Kidney capillary endothelial cell (primary cell): Measurements from ENCODE around the gene GJC2.

Source experiments
- DNase-seq: peaks from one replicate; pipeline ENCODE4 v3.0.0-alpha.2; 2018; ENCODE audit warnings: low spot score

The GJC2 gene

DNA sequence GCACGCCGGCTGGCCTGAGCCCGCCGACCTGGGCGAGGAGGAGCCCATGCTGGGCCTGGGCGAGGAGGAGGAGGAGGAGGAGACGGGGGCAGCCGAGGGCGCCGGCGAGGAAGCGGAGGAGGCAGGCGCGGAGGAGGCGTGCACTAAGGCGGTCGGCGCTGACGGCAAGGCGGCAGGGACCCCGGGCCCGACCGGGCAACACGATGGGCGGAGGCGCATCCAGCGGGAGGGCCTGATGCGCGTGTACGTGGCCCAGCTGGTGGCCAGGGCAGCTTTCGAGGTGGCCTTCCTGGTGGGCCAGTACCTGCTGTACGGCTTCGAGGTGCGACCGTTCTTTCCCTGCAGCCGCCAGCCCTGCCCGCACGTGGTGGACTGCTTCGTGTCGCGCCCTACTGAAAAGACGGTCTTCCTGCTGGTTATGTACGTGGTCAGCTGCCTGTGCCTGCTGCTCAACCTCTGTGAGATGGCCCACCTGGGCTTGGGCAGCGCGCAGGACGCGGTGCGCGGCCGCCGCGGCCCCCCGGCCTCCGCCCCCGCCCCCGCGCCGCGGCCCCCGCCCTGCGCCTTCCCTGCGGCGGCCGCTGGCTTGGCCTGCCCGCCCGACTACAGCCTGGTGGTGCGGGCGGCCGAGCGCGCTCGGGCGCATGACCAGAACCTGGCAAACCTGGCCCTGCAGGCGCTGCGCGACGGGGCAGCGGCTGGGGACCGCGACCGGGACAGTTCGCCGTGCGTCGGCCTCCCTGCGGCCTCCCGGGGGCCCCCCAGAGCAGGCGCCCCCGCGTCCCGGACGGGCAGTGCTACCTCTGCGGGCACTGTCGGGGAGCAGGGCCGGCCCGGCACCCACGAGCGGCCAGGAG lies 8.6 kb downstream of the GJC2 start:
- no peak for DNase-seq

DNA sequence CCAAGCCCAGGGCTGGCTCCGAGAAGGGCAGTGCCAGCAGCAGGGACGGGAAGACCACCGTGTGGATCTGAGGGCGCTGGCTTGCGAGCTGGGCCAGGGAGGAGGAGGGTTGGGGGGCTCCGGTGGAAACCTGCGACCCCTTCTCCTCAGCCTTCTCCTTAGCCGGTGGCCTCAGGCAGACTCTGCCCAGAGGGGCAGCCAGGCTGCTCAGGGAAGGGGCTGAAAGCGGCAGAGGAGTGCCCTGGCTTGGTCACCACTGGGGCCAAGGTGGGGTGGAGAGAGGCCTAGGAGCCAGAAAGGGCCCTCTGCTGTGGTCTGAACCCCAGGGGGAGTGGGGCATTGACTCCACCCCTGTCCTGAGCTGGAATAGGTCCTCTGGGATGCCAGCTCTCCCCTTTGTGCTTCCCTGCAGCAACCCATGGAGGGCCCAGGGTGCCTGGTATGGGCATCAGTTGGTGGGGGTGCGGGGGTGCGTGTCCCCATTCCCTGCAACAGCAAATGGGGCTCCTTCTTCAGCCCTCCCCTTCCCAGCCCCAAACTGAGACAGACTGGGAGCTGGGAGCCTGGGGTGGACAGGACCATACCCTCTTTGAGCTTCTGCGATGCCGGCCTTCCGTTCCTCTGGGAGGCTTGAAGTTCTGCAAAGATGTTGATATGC lies 9.4 kb downstream of the GJC2 start:
- DNase-seq: no peak

GRCh38 chr1:228160201-228160761 lies 10.6 kb downstream of the GJC2 start:
- no peak for DNase-seq

GRCh38 chr1:228161362-228161761 lies 11.6 kb downstream of the GJC2 start:
- DNase-seq: no peak

GRCh38 chr1:228161866-228162265 lies 12.1 kb downstream of the GJC2 start:
- no peak for DNase-seq

- DNase-seq: peak; percentile 61
These were observed 12.7 kb downstream of the GJC2 start for GRCh38 chr1:228162286-228163006.

DNA sequence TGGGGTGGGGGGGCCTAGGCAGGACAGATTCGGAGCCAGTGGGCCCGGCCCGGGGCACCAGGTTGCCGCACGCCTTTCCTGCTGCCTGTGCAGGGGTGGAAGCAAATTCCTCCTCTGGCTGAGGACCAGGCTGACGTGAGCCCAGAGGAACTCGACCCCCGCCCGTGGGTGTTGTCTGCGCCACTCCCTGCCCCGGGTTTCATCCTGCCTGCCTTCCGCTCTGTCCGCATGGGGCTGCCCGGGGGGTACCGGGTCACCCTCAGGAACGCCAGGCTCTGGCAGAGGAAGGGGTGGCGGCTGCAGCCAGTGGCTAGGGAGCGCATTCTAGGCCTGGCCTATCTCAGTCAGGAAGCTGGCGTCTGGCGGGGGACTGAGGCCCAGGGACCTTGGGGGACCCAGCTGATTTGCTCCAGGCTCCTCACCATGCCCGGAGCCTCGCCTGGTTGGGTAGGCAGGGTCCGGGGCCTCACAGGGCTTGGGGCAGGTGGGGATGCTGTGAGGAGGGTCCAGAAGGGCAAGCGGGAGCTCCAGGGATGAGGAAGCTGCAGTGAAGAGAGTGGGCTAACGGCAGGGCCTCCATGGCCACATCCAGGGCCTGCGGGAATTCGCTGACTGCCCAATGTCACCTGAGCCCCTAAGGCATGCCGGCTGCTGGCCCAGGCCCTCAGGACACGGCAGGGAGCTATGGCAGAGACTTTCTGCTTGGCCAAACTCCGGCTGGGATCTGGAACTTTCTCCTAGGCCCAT lies 13.4 kb downstream of the GJC2 start:
- DNase-seq: no peak

- DNase-seq: no peak
These were observed 14.2 kb downstream of the GJC2 start for GRCh38 chr1:228163776-228164519.

DNA sequence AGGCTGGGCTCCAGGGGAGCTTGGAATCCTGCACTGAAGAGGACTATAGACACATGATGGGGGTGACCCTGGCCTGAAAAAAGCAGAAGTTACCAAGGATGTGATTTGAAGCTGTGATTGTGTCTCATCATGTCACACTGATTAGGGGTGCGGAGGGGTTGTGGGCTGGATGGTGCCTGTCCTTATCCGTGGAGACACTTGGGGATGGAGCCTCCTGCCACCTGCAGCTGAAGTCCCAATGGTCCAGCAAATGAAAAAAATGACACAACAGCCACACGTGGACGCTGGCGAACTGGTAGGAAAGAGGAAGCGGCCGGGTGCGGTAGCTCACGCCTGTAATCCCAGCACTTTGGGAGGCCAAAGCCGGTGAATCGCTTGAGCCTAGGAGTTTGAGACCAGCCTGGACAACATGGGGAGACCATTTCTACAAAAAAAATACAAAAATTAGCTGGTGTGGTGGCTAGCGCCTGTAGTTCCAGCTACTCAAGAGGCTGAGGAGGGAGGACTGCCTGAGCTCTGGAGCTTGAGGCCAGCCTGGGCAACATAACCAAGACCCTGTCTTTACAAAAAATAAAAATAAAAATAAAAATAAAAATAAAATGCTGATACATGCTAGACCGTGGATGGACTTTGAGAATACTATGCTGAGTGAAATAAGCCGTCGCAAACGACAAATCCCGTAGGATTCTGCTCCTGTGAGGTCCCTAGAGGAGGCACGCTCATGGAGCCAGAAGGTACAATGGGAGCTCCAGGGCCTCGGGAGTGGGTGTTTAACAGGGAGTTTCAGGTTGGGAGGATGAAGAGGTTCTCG lies 15.0 kb downstream of the GJC2 start:
- no peak for DNase-seq

DNA sequence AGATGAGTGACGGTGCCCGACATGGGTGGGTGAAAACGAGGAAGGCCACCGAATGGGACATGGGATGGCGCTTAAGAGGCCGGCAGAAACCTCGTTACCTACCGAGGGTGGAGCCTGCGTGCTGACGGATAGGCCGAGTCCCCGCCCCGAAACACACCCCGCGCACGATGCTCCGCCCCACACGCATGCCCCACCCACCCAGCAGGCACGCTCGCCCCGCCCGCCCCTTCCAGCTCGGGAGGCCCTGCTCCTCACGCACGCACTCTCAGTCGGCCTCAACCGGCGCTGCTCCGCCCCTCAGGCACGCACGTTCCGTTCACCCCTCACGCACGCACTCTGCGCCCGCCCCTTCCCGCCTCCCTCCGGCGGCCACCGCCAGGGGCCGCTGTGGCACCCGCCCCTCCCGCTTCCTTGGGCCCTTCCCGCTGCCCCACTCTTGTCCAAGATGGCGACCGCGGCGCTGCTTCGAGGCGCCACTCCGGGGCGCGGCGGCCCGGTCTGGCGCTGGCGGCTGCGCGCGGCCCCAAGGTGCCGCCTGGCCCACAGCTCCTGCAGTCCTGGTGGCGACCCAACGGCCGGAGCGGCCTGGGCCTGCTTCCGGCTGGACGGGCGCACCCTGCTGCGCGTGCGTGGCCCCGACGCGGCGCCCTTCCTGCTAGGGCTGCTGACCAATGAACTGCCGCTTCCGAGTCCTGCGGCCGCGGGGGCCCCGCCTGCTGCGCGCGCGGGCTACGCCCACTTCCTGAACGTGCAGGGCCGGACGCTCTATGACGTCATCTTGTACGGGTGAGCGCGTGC lies 15.8 kb downstream of the GJC2 start, which contains the start of gene IBA57:
TSS of gene IBA57 (plus strand) at position 433 of the 798 bp plus-strand sequence. CDS start at position 446, 13 bp downstream.
- peak; percentile 98 for DNase-seq

- DNase-seq: peak; percentile 36
These were observed 16.6 kb downstream of the GJC2 start for GRCh38 chr1:228166170-228166936.

GRCh38 chr1:228168563-228169270 lies 19.0 kb downstream of the GJC2 start:
- no peak for DNase-seq

GRCh38 chr1:228169345-228169744 lies 19.6 kb downstream of the GJC2 start:
- no peak for DNase-seq

GRCh38 chr1:228170666-228171065 lies 20.9 kb downstream of the GJC2 start:
- DNase-seq: no peak

DNA sequence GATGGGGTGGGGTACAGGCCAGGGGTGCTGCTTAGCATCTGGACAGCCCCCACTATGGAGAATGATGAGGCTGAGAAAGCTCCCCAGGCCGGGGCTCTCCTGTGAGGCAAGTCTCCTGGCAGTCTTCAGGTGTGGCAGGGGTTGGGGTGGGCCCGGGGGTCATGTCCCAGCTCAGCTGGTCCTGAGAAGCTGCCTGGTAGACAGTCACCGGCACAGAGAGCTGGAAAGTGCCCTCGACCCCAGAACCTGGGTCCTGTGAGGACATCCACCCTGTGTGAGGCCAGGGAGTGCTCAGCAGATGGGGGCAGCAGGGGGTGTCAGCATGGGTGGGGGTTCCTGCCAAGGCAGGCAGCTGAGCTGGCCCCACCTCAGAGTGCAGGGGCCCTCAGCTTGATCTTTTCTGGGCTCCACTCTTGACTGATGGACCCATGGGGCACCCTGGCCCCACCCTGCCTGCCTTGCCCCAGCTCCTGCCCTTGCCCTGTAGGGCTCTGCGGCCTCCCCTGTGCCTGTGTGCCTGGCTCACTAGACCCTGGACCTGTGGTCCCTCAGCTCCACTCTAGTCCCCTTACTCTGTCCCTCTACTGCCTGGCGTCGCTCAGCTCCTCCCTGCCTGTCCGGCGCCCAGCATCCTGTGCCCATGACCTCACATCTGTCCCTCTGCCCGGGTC lies 21.6 kb downstream of the GJC2 start:
- DNase-seq: no peak

DNA sequence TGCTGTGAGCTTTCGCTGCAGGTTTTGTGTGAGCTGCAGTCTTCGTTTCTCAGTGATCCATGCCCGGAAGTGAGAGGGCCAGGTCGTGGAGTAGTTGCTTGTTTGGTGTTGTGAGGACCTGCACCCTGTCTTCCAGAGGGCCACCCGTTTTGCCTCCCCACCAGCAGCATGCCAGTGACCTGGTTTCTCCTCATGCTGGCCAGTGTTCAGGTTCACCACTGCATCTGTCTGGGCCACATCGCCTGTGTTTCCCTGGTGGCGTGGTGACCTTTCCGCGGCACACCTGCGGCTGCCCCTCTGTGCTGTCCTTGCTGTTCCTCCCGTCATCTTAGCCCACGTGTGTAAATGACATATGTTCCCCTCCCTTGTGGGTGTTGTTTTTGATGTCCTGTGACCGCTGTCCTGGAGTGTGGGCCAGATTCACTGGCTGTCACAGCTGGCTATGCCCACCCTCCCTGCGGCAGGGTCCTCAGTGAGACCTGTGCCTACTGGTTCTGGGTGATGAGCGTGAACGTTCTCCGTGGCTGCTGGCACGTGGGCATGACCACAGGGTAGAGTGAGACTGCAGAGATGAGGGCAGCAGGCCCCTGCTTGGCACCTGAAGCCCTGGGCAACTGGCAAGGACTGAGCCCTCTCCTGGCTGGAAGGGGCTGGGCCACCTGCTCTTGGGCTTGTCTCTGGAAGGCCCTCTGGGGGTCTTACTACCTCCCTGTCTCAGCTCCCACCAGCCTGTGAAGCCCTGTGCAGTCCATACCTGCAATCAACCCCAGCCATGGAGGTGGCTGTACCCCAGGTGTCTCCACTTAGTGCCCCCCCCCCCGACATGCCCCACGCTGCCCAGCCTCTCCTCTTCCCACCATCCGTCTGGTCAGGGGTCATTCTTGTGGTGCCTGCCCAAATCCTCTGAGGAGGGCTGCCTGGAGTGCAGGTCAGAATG lies 23.1 kb downstream of the GJC2 start:
- no peak for DNase-seq
